NB4 (cell line): Measurements from ENCODE around the gene CLPX.

Experiments used
- CTCF ChIP-seq: IDR thresholded peaks from one replicate; pipeline ENCODE4 v1.5.1; 2012; ENCODE audit warnings: low read depth, low read length
- MAX ChIP-seq: IDR thresholded peaks from 2 replicates; pipeline ENCODE4 v1.6.1; 2011; ENCODE audit warnings: low read depth, low read length
- POLR2A ChIP-seq: IDR thresholded peaks from 2 replicates; pipeline ENCODE4 v1.6.1; 2011; ENCODE audit warnings: mild to moderate bottlenecking; ENCODE audit not compliant: insufficient read length; ENCODE audit errors: extremely low read depth

- TF ChIP-seq CTCF (no peak), POLR2A (no peak), MAX (no peak)
Measured at GRCh38 chr15:65163041-65163440, 22.1 kb downstream of the CLPX start.
